Keratinocyte (primary cell): ENCODE results near the gene TNNT3. TPM values are rescaled to one million over a fixed set of nuclear protein-coding genes. Genes with fewer than 3 reads are reported as not detected.

Source experiments
- DNase-seq: peaks from one replicate; pipeline ENCODE4 v3.0.0-alpha.2; 2011; ENCODE audit warnings: low read depth, missing footprints, low spot score
- FAIRE-seq: peaks from 2 replicates; lab custom pipeline; 2011; peaks lifted over from hg19 to GRCh38; lab: Jason Lieb, UNC
- H2AFZ ChIP-seq: 2 replicates; pipeline ENCODE4 v1.6.0; 2012; ENCODE audit warnings: low read length, control low read depth, inconsistent platforms; ENCODE audit not compliant: control insufficient read depth
- H3K27ac ChIP-seq: 2 replicates; pipeline ENCODE4 v1.5.1; 2011; ENCODE audit warnings: low read length; ENCODE audit not compliant: control insufficient read depth, insufficient read depth
- H3K27me3 ChIP-seq: 3 replicates; pipeline ENCODE4 v1.6.0; 2011; ENCODE audit warnings: low read length; ENCODE audit not compliant: control insufficient read depth, insufficient read depth; ENCODE audit errors: extremely low read depth
- H3K36me3 ChIP-seq, 2 experiments: 2 replicates in 1 of 2; 3 replicates in 1 of 2; pipeline ENCODE4 v1.5.1; 2011; ENCODE audit warnings: low read length in 2 of 2, mild to moderate bottlenecking in 1 of 2; ENCODE audit not compliant: control insufficient read depth in 2 of 2, insufficient read depth in 2 of 2; ENCODE audit errors: extremely low read depth in 1 of 2
- H3K4me1 ChIP-seq: 3 replicates; pipeline ENCODE4 v1.5.1; 2011; ENCODE audit warnings: low read length; ENCODE audit not compliant: control insufficient read depth, insufficient read depth; ENCODE audit errors: extremely low read depth
- H3K4me2 ChIP-seq: 3 replicates; pipeline ENCODE4 v1.6.0; 2011; ENCODE audit warnings: low read depth, low read length; ENCODE audit not compliant: control insufficient read depth, insufficient read depth; ENCODE audit errors: extremely low read depth
- H3K4me3 ChIP-seq, 3 experiments: fragments of 200-600 bp in 1 of 3; sonication (generic) in 1 of 3; 2 replicates in 2 of 3; 3 replicates in 1 of 3; pipeline ENCODE4 v1.5.1; 2011 to 2016; ENCODE audit warnings: low read length in 3 of 3, mild to moderate bottlenecking in 3 of 3, control low read depth in 2 of 3, inconsistent platforms in 1 of 3, low read depth in 1 of 3, mixed read lengths in 1 of 3, mixed run types in 1 of 3, moderate library complexity in 1 of 3; ENCODE audit not compliant: control insufficient read depth in 2 of 3, insufficient read depth in 2 of 3; ENCODE audit errors: extremely low read depth in 1 of 3
- H3K79me2 ChIP-seq: 2 replicates; pipeline ENCODE4 v1.6.0; 2012; ENCODE audit warnings: low read length; ENCODE audit not compliant: control insufficient read depth, insufficient read depth
- H3K9ac ChIP-seq: 3 replicates; pipeline ENCODE4 v1.6.0; 2011; ENCODE audit warnings: low read length; ENCODE audit not compliant: control insufficient read depth, insufficient read depth; ENCODE audit errors: extremely low read depth
- H3K9me1 ChIP-seq: 3 replicates; pipeline ENCODE4 v1.6.0; 2011; ENCODE audit warnings: low read length; ENCODE audit not compliant: control insufficient read depth, insufficient read depth; ENCODE audit errors: extremely low read depth
- H3K9me3 ChIP-seq: 2 replicates; pipeline ENCODE4 v1.5.1; 2012; ENCODE audit warnings: low read depth, low read length; ENCODE audit not compliant: control insufficient read depth
- H4K20me1 ChIP-seq: 3 replicates; pipeline ENCODE4 v1.6.0; 2011; ENCODE audit warnings: low read length; ENCODE audit not compliant: control insufficient read depth, insufficient read depth; ENCODE audit errors: extremely low read depth
- EZH2 ChIP-seq: IDR thresholded peaks from one replicate; pipeline ENCODE4 v1.6.1; 2012; ENCODE audit warnings: inconsistent platforms, mild to moderate bottlenecking, low read length, moderate library complexity
- dilution Hi-C: fragments of 300-500 bp; cut with MboI; formaldehyde crosslinking; loops from one replicate; pipeline ENCODE4 v1.7.0; 2020; ENCODE audit warnings: low sequenced_read_pairs; ENCODE audit not compliant: extremely low pct_ligation_motif_present
- polyA plus RNA-seq, 5 experiments: library from polyadenylated mRNA; depleted of rRNA in 3 of 5; stranded (reverse) in 3 of 5; stranded (forward) in 1 of 5; unstranded in 1 of 5; fragments of >200 nt; gene quantifications; 1 replicate in 1 of 5; 2 replicates in 3 of 5; 3 replicates in 1 of 5; pipeline versions ENCODE4 v1.2.1 to v1.2.3, GENCODE V29; 2011 to 2012; ENCODE audit warnings: missing spikeins in 2 of 5, low read depth in 1 of 5, low replicate concordance in 1 of 5
- TF ChIP-seq, protein P1 (sequence below), 3 experiments: IDR thresholded peaks in 1 of 3; conservative IDR thresholded peaks in 1 of 3; optimal IDR thresholded peaks in 1 of 3; 2 replicates in 2 of 3; 3 replicates in 1 of 3; pipeline versions ENCODE3 to v1.5.1; 2011; ENCODE audit warnings: low read length in 3 of 3, mild to moderate bottlenecking in 3 of 3, moderate library complexity in 2 of 3, control low read depth in 1 of 3, inconsistent platforms in 1 of 3; ENCODE audit not compliant: insufficient read depth in 2 of 3; ENCODE audit errors: extremely low read depth in 1 of 3

TNNT3 gene
- polyA plus RNA-seq, 1 donor (not counting 4 experiments of a cell fraction or from before 2014, with no cell fraction given) = 0.09 TPM

DNA sequence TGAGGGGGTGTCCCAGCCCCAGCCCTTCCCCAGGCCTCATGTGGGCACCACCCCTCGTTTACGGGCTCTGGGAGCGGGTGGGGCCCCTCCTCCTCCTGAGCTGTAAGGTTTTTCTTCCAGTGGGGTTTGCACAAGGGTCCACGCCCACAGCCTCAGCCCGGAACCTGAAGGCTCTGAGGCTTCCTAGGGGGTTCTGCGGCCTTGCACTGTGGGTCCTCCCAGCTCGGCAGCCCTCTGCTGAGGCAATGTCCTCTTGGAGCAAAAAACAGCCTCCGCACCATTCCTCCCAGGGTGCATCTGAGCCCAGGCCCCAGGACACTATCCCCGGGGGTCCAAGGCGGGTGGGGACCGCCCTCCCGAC, 64.1 kb downstream of the TNNT3 start:
- Histone ChIP-seq H3K9me1 (no peaks in the 10 kb centered on the region), H3K79me2 (no peaks in the 10 kb centered on the region), H2AFZ (no peak overlapping the region), H4K20me1 (no peaks in the 10 kb centered on the region), H3K9ac (no peak overlapping the region), H3K36me3 (no peaks in the 10 kb centered on the region), H3K9me3 (no peaks in the 10 kb centered on the region), H3K4me1 (no peaks in the 10 kb centered on the region), H3K4me2 (no peak overlapping the region), H3K4me3 (no peak overlapping the region), H3K27me3 (no peaks in the 10 kb centered on the region), H3K27ac (no peak overlapping the region)
- dilution Hi-C loops = no loop called here
- FAIRE-seq = no peak
- TF ChIP-seq, protein P1, sequence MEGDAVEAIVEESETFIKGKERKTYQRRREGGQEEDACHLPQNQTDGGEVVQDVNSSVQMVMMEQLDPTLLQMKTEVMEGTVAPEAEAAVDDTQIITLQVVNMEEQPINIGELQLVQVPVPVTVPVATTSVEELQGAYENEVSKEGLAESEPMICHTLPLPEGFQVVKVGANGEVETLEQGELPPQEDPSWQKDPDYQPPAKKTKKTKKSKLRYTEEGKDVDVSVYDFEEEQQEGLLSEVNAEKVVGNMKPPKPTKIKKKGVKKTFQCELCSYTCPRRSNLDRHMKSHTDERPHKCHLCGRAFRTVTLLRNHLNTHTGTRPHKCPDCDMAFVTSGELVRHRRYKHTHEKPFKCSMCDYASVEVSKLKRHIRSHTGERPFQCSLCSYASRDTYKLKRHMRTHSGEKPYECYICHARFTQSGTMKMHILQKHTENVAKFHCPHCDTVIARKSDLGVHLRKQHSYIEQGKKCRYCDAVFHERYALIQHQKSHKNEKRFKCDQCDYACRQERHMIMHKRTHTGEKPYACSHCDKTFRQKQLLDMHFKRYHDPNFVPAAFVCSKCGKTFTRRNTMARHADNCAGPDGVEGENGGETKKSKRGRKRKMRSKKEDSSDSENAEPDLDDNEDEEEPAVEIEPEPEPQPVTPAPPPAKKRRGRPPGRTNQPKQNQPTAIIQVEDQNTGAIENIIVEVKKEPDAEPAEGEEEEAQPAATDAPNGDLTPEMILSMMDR (optimal IDR thresholded peaks at IDR 0.05 in 1 of 3, IDR thresholded peaks at IDR 0.05 in 1 of 3, conservative IDR thresholded peaks at IDR 0.05 in 1 of 3; ENCODE audit: extremely low read depth in 1 of 3, insufficient read depth in 2 of 3, low read length in 3 of 3) = no peak
- TF ChIP-seq EZH2 = no peak
- DNase-seq = no peak

DNA sequence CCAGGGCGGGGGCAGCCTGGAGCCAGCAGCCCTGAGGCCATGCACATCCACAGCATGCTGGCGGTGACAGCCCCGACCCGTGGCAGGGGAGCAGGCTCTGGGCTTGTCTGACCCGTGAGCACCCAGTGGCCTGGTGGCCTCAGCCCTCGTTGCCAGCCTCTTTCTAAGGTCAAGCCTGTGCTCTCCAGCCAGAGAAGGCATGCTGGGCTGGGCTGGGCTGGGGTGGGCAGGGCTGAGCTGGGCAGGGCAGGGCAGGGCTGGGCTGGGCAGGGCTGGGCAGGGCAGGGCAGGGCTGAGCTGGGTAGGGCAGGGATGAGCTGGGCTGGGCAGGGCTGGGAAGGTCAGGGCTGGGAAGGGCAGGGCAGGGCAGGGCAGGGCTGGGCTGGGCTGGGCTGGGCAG, 67.5 kb downstream of the TNNT3 start:
- no peak overlapping the region for H3K27ac ChIP-seq
- no peaks in the 10 kb centered on the region for H3K4me1 ChIP-seq
- FAIRE-seq (no peak), DNase-seq (no peak)
- no peaks in the 10 kb centered on the region for H3K9me3 ChIP-seq
- H4K20me1 ChIP-seq = no peaks in the 10 kb centered on the region
- no peaks in the 10 kb centered on the region for H3K36me3 ChIP-seq
- dilution Hi-C loops = no loop called here
- H3K27me3 ChIP-seq = no peaks in the 10 kb centered on the region
- H3K79me2 ChIP-seq = no peaks in the 10 kb centered on the region
- H3K4me2 ChIP-seq = no peak overlapping the region
- TF ChIP-seq, protein P1 (optimal IDR thresholded peaks at IDR 0.05 in 1 of 3, IDR thresholded peaks at IDR 0.05 in 1 of 3, conservative IDR thresholded peaks at IDR 0.05 in 1 of 3; ENCODE audit: extremely low read depth in 1 of 3, insufficient read depth in 2 of 3, low read length in 3 of 3) = no peak
- no peak for TF ChIP-seq EZH2
- no peak overlapping the region for H3K9ac ChIP-seq
- no peak overlapping the region for H2AFZ ChIP-seq
- no peak overlapping the region for H3K4me3 ChIP-seq
- H3K9me1 ChIP-seq = no peaks in the 10 kb centered on the region
